ENCODE measurements around the gene TOR4A. TPM values are rescaled to one million over a fixed set of nuclear protein-coding genes. Genes with fewer than 3 reads are reported as not detected.

Gene TOR4A
- polyA plus RNA-seq, 3 donors: 5.8 to 8.1 (median 7.3) TPM

- DNase-seq: no peak
Measured at GRCh38 chr9:137304383-137305059, 27.0 kb downstream of the TOR4A start.

- no peak for DNase-seq
Measured at GRCh38 chr9:137305060-137305797, 27.7 kb downstream of the TOR4A start.

- DNase-seq: no peak
Measured at GRCh38 chr9:137305798-137306065, 28.2 kb downstream of the TOR4A start.

- DNase-seq: no peak
Measured at GRCh38 chr9:137306066-137306849, 28.7 kb downstream of the TOR4A start.

- no peak for DNase-seq
Measured at GRCh38 chr9:137306850-137307254, 29.3 kb downstream of the TOR4A start.

GRCh38 chr9:137307255-137308056 is 29.9 kb downstream of the TOR4A start:
- no peak for DNase-seq

GRCh38 chr9:137308057-137308619 is 30.6 kb downstream of the TOR4A start:
- no peak for DNase-seq

GRCh38 chr9:137309368-137310188 is 32.1 kb downstream of the TOR4A start:
- no peak for DNase-seq

- DNase-seq: no peak
Measured at GRCh38 chr9:137310189-137311052, 32.9 kb downstream of the TOR4A start.

- DNase-seq: no peak
Measured at GRCh38 chr9:137311171-137311985, 33.9 kb downstream of the TOR4A start.

- no peak for DNase-seq
Measured at GRCh38 chr9:137311986-137312851, 34.7 kb downstream of the TOR4A start.

GRCh38 chr9:137312852-137313325 is 35.4 kb downstream of the TOR4A start:
- no peak for DNase-seq

GRCh38 chr9:137313326-137313936 is 35.9 kb downstream of the TOR4A start:
- DNase-seq: no peak

GRCh38 chr9:137313956-137314560 is 36.5 kb downstream of the TOR4A start:
- DNase-seq: no peak

GRCh38 chr9:137314561-137315560 is 37.3 kb downstream of the TOR4A start:
- DNase-seq: no peak
